Measurements from ENCODE around the gene ST6GALNAC2. TPM values are rescaled to one million over a fixed set of nuclear protein-coding genes. Genes with fewer than 3 reads are reported as not detected.

The ST6GALNAC2 gene
- total and polyA plus RNA-seq, 10 of the 15 experiments (the other 5 are each of a cell fraction or from before 2014, with no cell fraction given): 0.08 to 0.41 (median 0.23) TPM; not detected in 6

- no peaks in the 10 kb centered on the region for H3K9me3 ChIP-seq (replicated peaks; ENCODE audit: control insufficient read depth, insufficient read depth, low read length)
- in situ Hi-C loops (cut with MboI) (no loop called here), intact Hi-C loops (cut with micrococcal nuclease; ENCODE audit: unreplicated experiment) (loop anchor here (2.0 kb wide), 1 partner anchor 81 kb away; no protein-coding TSS in a partner anchor)
- H3K4me3 ChIP-seq: no peak overlapping the region
- RAD21 ChIA-PET (ENCODE audit: unreplicated experiment): interaction anchor here (0.6 to 2.5 kb wide), 4 partner anchors 13 to 77 kb away, joined by 3 to 9 read pairs (median 4); no protein-coding TSS in a partner anchor
- no peaks in the 10 kb centered on the region; the same call in 1 of the 2 replicates for H3K4me1 ChIP-seq (ENCODE audit: control insufficient read depth, insufficient read depth, low read length)
- no peak for FAIRE-seq
- no peaks in the 10 kb centered on the region for H3K79me2 ChIP-seq (ENCODE audit: control insufficient read depth, insufficient read depth, low read length)
- H3K9ac ChIP-seq (ENCODE audit: control insufficient read depth, insufficient read depth, low read length): no peak overlapping the region
- no peak overlapping the region for H3K27ac ChIP-seq (ENCODE audit: control insufficient read depth, insufficient read depth)
- no TSS peak for BruUV-seq (replicated peaks)
- no peaks in the 10 kb centered on the region; a peak in 1 of 4 replicates for H3K36me3 ChIP-seq (ENCODE audit: control insufficient read depth in 2 of 2, insufficient read depth in 2 of 2, low read length in 1 of 2)
- no peak for DNase-seq (ENCODE audit: low read depth, low spot score)
- POLR2A ChIA-PET: no interaction called here
- peaks cover 0 to 3% of the 10 kb centered on the region in 2 experiments; a peak in 3 of 4 replicates for H3K27me3 ChIP-seq (replicated peaks in 1 of 2; ENCODE audit: control insufficient read depth in 2 of 2, insufficient read depth in 2 of 2, low read length in 1 of 2)
- no peaks in the 10 kb centered on the region for H4K20me1 ChIP-seq (ENCODE audit: control insufficient read depth, insufficient read depth)
- SMC1A ChIA-PET (ENCODE audit: uncharacterized antibody, unreplicated experiment): interaction anchor here (1.1 to 3.7 kb wide), 8 partner anchors 10 to 78 kb away, joined by 3 to 18 read pairs (median 7); no protein-coding TSS in a partner anchor
- ATAC-seq: no peak
- 62% methylated on average over 13 of the region's 13 CpGs for WGBS (ENCODE audit: insufficient coverage, insufficient replicate concordance, low lambda C conversion rate, missing lambda C conversion rate)
- CTCF ChIA-PET: interaction anchor here (1.0 to 4.7 kb wide), 16 partner anchors 10 to 135 kb away, joined by 3 to 36 read pairs (median 4); partner anchors contain the start of gene AANAT
- no peak overlapping the region for H3K4me2 ChIP-seq (ENCODE audit: control insufficient read depth, insufficient read depth)
- no peak overlapping the region for H2AFZ ChIP-seq (ENCODE audit: control insufficient read depth, low read depth, low read length)
- TF ChIP-seq, protein P1, sequence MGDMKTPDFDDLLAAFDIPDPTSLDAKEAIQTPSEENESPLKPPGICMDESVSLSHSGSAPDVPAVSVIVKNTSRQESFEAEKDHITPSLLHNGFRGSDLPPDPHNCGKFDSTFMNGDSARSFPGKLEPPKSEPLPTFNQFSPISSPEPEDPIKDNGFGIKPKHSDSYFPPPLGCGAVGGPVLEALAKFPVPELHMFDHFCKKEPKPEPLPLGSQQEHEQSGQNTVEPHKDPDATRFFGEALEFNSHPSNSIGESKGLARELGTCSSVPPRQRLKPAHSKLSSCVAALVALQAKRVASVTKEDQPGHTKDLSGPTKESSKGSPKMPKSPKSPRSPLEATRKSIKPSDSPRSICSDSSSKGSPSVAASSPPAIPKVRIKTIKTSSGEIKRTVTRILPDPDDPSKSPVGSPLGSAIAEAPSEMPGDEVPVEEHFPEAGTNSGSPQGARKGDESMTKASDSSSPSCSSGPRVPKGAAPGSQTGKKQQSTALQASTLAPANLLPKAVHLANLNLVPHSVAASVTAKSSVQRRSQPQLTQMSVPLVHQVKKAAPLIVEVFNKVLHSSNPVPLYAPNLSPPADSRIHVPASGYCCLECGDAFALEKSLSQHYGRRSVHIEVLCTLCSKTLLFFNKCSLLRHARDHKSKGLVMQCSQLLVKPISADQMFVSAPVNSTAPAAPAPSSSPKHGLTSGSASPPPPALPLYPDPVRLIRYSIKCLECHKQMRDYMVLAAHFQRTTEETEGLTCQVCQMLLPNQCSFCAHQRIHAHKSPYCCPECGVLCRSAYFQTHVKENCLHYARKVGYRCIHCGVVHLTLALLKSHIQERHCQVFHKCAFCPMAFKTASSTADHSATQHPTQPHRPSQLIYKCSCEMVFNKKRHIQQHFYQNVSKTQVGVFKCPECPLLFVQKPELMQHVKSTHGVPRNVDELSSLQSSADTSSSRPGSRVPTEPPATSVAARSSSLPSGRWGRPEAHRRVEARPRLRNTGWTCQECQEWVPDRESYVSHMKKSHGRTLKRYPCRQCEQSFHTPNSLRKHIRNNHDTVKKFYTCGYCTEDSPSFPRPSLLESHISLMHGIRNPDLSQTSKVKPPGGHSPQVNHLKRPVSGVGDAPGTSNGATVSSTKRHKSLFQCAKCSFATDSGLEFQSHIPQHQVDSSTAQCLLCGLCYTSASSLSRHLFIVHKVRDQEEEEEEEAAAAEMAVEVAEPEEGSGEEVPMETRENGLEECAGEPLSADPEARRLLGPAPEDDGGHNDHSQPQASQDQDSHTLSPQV (IDR thresholded peaks at IDR 0.05): no peak
- TF ChIP-seq, protein P2, sequence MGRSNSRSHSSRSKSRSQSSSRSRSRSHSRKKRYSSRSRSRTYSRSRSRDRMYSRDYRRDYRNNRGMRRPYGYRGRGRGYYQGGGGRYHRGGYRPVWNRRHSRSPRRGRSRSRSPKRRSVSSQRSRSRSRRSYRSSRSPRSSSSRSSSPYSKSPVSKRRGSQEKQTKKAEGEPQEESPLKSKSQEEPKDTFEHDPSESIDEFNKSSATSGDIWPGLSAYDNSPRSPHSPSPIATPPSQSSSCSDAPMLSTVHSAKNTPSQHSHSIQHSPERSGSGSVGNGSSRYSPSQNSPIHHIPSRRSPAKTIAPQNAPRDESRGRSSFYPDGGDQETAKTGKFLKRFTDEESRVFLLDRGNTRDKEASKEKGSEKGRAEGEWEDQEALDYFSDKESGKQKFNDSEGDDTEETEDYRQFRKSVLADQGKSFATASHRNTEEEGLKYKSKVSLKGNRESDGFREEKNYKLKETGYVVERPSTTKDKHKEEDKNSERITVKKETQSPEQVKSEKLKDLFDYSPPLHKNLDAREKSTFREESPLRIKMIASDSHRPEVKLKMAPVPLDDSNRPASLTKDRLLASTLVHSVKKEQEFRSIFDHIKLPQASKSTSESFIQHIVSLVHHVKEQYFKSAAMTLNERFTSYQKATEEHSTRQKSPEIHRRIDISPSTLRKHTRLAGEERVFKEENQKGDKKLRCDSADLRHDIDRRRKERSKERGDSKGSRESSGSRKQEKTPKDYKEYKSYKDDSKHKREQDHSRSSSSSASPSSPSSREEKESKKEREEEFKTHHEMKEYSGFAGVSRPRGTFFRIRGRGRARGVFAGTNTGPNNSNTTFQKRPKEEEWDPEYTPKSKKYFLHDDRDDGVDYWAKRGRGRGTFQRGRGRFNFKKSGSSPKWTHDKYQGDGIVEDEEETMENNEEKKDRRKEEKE (IDR thresholded peaks at IDR 0.05): no peak
- TF ChIP-seq ZNF384 (IDR thresholded peaks at IDR 0.05; ENCODE audit: borderline replicate concordance, low read depth, low read length) (no peak), CBX5 (IDR thresholded peaks at IDR 0.05; ENCODE audit: low read depth) (no peak), TAF1 (IDR thresholded peaks at IDR 0.05; ENCODE audit: borderline replicate concordance, low read depth, low read length) (no peak), EGR1 (IDR thresholded peaks at IDR 0.05; ENCODE audit: borderline replicate concordance in 1 of 2, low read depth in 2 of 2, low read length in 2 of 2) (no peak), EZH2 (IDR thresholded peaks at IDR 0.05; ENCODE audit: borderline replicate concordance, control insufficient read depth, low read depth, low read length) (no peak), RCOR1 (conservative IDR thresholded peaks at IDR 0.05; ENCODE audit: low read depth, low read length) (no peak), NFYB (IDR thresholded peaks at IDR 0.05; ENCODE audit: insufficient read depth, low read depth, low read length) (no peak), SMAD5 (IDR thresholded peaks at IDR 0.05; ENCODE audit: low read depth) (no peak), PAX5 (IDR thresholded peaks at IDR 0.05; ENCODE audit: borderline replicate concordance, low read depth, low read length) (no peak), SMC3 (IDR thresholded peaks at IDR 0.05; ENCODE audit: borderline replicate concordance, low read length) (no peak), ZZZ3 (IDR thresholded peaks at IDR 0.05; ENCODE audit: control insufficient read depth, insufficient read length, low read depth) (no peak), POLR2A (IDR thresholded peaks at IDR 0.05; ENCODE audit: low read depth, low read length) (no peak), CEBPB (IDR thresholded peaks at IDR 0.05; ENCODE audit: borderline replicate concordance in 1 of 2, low read depth in 2 of 2, low read length in 2 of 2) (no peak), RBBP5 (conservative IDR thresholded peaks at IDR 0.05) (no peak), NFXL1 (IDR thresholded peaks at IDR 0.05; ENCODE audit: borderline replicate concordance) (no peak), YBX1 (IDR thresholded peaks at IDR 0.05) (no peak)
Observed at GRCh38 chr17:76545918-76546555, 39.6 kb downstream of the ST6GALNAC2 start.

All from GM12878 (cell line).